GM18907 (cell line): ENCODE data around the gene INPP5D.

Experiments used
- ATAC-seq: cut with Tn5 transposase; IDR thresholded peaks from one replicate; pipeline ENCODE4 v1.9.1; 2021; ENCODE audit warnings: mild to moderate bottlenecking, moderate library complexity; ENCODE audit not compliant: unreplicated experiment

INPP5D gene

GRCh38 chr2:233251306-233252116, 191.4 kb downstream of the INPP5D start, which contains the start of gene ATG16L1:
ATG16L1 (plus strand) TSS chr2:233251673; CDS start chr2:233251828, 155 bp downstream.
- ATAC-seq = peak; percentile 93

- ATAC-seq = no peak
Measured at GRCh38 chr2:233252227-233252626, 192.1 kb downstream of the INPP5D start.

GRCh38 chr2:233255151-233255550, 195.0 kb downstream of the INPP5D start:
- ATAC-seq = no peak

GRCh38 chr2:233256048-233256447, 195.9 kb downstream of the INPP5D start:
- ATAC-seq = no peak
